GM18511 (cell line): ENCODE data around the gene WDR43.

Source experiments
- ATAC-seq: cut with Tn5 transposase; IDR thresholded peaks from one replicate; pipeline ENCODE4 v1.9.1; 2021; ENCODE audit warnings: mild to moderate bottlenecking, moderate library complexity; ENCODE audit not compliant: unreplicated experiment

WDR43 gene

GRCh38 chr2:28993206-28993960, 98.9 kb downstream of the WDR43 start:
- ATAC-seq: no peak

GRCh38 chr2:28994074-28994473, 99.6 kb downstream of the WDR43 start:
- ATAC-seq: no peak

GRCh38 chr2:28994679-28995078, 100.2 kb downstream of the WDR43 start:
- ATAC-seq: no peak

- ATAC-seq: no peak
These were observed 101.6 kb downstream of the WDR43 start for GRCh38 chr2:28995765-28996750.

- ATAC-seq: no peak
These were observed 102.9 kb downstream of the WDR43 start for GRCh38 chr2:28997237-28997846.
